GM19238 (cell line): Measurements from ENCODE around the gene GORAB.

Experiments used
- DNase-seq: peaks from one replicate; pipeline ENCODE4 v3.0.0; 2011; ENCODE audit warnings: low spot score; ENCODE audit not compliant: insufficient read length

The GORAB gene

GRCh38 chr1:170590921-170591705 lies 59.1 kb downstream of the GORAB start:
- DNase-seq: no peak

- no peak for DNase-seq
These were observed 60.7 kb downstream of the GORAB start for GRCh38 chr1:170592591-170593111.

GRCh38 chr1:170593173-170594011 lies 61.4 kb downstream of the GORAB start:
- no peak for DNase-seq

GRCh38 chr1:170594066-170594626 lies 62.2 kb downstream of the GORAB start:
- no peak for DNase-seq

GRCh38 chr1:170596701-170597100 lies 64.7 kb downstream of the GORAB start:
- no peak for DNase-seq

GRCh38 chr1:170598618-170599017 lies 66.7 kb downstream of the GORAB start:
- DNase-seq: no peak

- no peak for DNase-seq
These were observed 67.1 kb downstream of the GORAB start for GRCh38 chr1:170599033-170599432.

GRCh38 chr1:170601866-170602265 lies 69.9 kb downstream of the GORAB start:
- DNase-seq: no peak
